ENCODE results near the gene ARAP1.

ARAP1 gene

DNA sequence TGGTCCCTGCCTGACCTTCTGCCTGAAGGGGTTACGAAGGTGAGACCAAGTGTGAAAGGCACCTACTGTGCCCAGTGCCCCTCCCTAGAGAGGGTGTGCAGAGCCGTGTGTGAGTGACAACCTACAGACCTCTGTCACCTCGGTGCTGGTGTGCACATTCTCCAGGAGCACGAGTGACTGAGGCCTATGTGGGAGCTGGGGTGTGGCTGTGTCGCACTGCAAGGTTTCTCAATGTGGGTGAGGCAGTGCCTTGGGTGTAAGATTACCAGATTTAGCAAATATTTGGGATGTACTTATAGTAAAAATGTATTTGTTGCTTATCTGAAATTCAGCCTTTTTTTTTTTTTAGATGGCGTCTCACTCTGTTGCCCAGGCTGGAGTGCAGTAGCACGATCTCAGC lies 36.0 kb upstream of the ARAP1 start:
- DNase-seq (ENCODE audit: insufficient read length, low spot score) = no peak
- peak; percentile 51 for FAIRE-seq
- no peak for TF ChIP-seq POLR2AphosphoS5 (IDR thresholded peaks at IDR 0.05; ENCODE audit: low read depth, low read length)
- no peak for TF ChIP-seq POLR2A (IDR thresholded peaks at IDR 0.05; ENCODE audit: low read depth, low read length)
- no peak for TF ChIP-seq TAF1 (IDR thresholded peaks at IDR 0.05; ENCODE audit: low read depth, low read length)
- TF ChIP-seq POU2F2 (IDR thresholded peaks at IDR 0.05; ENCODE audit: low read depth, low read length) = no peak
- no peak for TF ChIP-seq PAX5 (IDR thresholded peaks at IDR 0.05; ENCODE audit: insufficient read depth, low read length, severe bottlenecking)
- no peak for TF ChIP-seq SPI1 (IDR thresholded peaks at IDR 0.05; ENCODE audit: low read depth, low read length)

DNA sequence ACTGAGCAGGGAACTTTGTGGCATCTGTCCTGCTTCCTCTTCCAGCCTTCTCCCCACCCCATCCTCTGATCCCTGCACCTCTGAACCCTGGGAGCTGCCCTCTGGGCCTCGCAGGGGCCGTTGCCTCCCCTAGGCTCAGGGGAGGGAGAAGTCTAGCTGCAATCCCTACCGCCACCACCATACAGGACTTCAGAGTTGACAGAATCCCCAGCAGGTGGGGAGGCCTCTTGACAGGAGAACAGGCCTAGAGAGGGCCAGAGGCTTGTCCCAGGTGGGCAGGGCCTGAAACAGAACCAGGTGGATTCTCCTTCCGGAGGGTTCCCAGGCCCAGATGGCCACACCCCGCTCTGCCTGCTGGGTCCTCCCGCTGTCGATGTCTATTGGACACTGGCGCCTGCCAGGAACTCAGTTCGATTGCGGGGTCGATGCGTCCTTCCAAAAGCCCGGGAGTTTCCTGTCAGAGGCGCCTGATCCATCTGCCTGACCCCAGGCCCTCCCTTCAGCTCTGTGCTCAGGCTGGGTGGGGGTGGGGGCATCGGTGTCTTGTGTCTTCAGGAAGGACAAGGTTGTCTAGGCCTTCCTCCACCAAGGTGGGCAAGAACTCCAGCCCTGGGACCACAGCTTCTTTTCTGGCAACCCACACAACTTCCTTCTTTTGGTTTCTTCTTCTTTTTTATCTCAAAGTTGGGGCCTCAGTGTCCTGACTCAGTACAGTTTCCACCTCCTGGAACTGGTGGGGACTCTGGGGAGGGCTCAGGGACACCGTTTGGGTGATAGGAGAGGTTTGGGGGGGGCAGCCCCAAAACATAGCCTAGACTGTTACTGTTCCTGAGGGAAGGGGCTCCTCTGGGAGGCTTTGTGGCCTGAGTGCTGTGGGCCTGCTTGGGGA lies 35.3 kb upstream of the ARAP1 start:
- FAIRE-seq (peak; percentile 66), DNase-seq (ENCODE audit: insufficient read length, low spot score) (peak; percentile 84)
- TF ChIP-seq SPI1 (IDR thresholded peaks at IDR 0.05; ENCODE audit: low read depth, low read length) (peak; percentile 14; the same call in 1 of the 2 replicates), POLR2A (IDR thresholded peaks at IDR 0.05; ENCODE audit: low read depth, low read length) (no peak), TAF1 (IDR thresholded peaks at IDR 0.05; ENCODE audit: low read depth, low read length) (no peak)

DNA sequence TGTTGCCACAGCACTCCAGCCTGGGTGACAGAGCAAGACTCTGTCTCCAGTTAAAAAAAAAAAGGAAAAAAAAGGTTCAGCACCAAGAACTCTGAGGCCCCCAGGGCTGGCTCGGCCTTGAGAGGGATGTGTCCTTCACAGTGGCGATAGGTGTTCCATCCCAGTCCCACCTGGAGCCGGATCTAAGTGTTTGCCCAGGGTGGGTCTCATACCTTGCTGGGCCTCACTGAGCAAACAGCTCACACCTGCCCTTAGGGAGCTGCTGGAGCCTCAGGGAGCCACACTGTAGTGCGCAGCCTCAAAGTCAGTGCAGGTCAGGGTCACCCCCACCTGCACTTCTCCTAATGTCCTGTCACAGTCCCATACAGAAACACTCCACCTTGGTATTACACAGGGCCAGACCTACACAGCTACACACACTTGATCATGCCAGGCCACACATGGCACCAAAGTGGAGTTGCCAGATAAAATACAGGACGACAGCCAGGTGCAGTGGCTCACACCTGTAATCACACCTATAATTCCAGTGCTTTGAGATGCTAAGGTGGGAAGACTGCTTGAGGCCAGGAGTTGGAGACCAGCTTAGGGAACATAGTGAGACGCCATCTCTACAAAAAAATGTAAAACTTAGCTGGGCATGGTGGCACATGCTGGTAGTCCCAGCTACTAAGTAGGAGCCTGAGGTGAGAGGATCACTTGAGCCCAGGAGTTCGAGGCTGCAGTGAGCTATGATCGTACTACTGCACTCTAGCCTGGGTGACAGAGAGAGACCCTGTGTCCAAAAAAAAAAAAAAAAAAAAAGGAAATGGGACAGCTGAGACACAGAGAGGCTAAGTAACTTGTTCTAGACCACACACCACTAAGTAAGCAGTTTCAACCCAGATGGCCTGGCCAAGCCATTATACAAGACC lies 34.4 kb upstream of the ARAP1 start:
- FAIRE-seq (peak; percentile 13), DNase-seq (ENCODE audit: insufficient read length, low spot score) (no peak)
- TF ChIP-seq POU2F2 (IDR thresholded peaks at IDR 0.05; ENCODE audit: low read depth, low read length) (no peak), SPI1 (IDR thresholded peaks at IDR 0.05; ENCODE audit: low read depth, low read length) (peak; percentile 28; the same call in 1 of the 2 replicates)

DNA sequence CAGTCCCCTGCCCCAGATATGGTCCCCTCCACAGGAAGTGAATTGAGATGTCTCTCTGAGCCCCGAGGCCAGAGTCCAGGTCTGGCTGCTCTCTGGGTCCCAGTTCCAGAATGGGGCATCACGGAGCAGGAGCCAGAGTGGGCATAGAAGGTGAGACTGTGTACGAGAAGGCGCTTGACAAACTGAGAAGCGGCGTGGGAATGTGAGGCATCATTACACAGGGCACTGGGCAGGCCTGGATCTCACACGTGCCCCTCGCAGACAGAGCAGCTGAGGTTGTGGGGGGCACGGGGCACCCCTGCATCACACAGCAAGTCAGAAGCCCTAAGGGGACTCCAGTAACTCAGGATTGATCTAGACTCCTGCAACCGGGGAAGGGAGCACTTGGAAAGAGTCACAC lies 32.5 kb upstream of the ARAP1 start:
- FAIRE-seq (no peak), DNase-seq (ENCODE audit: insufficient read length, low spot score) (no peak)
- TF ChIP-seq PAX5 (IDR thresholded peaks at IDR 0.05; ENCODE audit: insufficient read depth, low read length, severe bottlenecking) = no peak
- TF ChIP-seq POLR2AphosphoS5 (IDR thresholded peaks at IDR 0.05; ENCODE audit: low read depth, low read length) = no peak
- TF ChIP-seq POU2F2 (IDR thresholded peaks at IDR 0.05; ENCODE audit: low read depth, low read length) = no peak
- TF ChIP-seq SPI1 (IDR thresholded peaks at IDR 0.05; ENCODE audit: low read depth, low read length) = no peak
- TF ChIP-seq POLR2A (IDR thresholded peaks at IDR 0.05; ENCODE audit: low read depth, low read length) = no peak
- TF ChIP-seq TAF1 (IDR thresholded peaks at IDR 0.05; ENCODE audit: low read depth, low read length) = no peak

DNA sequence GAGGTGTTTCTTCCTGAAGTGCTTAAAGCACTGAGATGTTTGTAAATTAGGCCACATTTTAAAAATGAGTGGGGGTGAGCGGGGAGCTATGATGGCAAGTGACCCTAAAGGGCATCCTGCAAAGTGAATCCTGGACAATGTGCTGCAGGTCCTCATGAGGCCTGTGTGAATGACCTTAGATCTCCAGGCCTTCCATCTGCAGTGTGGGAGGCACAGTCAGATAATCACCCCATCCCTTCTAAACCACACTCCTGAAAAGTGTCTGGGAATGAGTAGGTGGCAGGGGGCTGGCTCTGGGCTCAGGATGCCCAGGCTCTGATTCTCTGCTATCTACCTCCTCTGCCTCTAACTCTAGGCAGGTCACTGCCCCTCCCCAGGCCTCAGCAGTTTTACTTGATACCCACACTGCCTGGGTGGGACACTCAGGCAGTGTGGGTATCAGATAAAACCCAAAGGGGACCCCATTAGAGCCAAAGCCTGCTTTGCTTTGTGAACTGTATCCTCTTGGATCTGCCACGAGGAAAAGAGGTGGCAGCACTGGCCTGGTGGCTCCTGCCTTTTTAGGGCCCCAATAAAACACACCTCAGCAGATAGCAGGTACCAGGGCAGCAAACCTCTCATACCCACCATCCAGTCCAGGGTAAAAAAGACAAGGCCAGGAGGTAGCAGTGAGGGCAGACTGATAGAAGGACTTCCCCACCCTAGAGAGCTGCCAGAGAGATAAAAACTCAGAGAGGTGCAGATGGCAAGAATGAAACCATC lies 31.1 kb upstream of the ARAP1 start:
- DNase-seq (ENCODE audit: insufficient read length, low spot score) = no peak
- FAIRE-seq = no peak

DNA sequence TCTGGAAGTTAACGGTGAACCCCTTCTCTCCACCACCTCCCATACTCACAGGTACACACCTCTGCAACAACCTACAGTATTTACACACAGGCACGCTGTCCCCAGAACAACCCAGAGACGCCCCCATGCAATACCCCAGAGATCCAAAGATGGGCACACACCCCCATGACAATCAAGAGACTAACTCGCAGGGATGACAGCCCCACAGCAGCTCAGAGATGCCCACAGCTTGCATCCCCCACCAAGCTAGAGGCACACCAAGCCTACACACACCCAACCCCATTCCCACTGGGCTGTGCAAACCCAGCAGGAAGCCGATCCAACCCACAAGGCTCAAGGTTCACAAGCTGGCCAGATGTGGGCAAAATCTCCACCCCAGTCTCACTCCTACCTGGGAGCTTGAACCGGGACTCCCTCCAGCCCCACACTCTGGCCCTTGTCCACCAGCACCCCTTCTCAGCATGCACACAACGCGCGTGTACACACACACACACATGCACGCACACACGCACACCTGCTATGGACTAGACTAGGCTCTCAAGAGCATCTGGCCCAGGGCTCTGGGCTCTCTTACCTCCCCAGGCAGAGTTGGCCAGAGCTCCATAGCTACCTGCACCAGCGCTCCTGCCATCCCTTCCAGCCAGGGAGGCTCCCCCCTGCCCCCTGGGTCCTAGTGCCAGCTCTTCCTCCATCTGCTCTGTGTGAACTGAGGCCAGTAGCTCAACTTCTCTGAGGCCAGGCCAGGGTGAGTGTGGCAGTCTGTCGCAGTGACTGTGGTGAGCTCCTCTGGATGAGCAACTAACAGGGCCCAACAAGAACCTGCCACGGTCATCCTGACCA lies 30.1 kb upstream of the ARAP1 start:
- peak; percentile 67 for FAIRE-seq
- TF ChIP-seq TAF1 (IDR thresholded peaks at IDR 0.05; ENCODE audit: low read depth, low read length) = no peak
- TF ChIP-seq SPI1 (IDR thresholded peaks at IDR 0.05; ENCODE audit: low read depth, low read length) = no peak
- no peak for TF ChIP-seq POLR2A (IDR thresholded peaks at IDR 0.05; ENCODE audit: low read depth, low read length)
- no peak for DNase-seq (ENCODE audit: insufficient read length, low spot score)

More for the DNA sequence above, 31.1 kb upstream of the ARAP1 start:
- no peak for TF ChIP-seq POLR2AphosphoS5 (IDR thresholded peaks at IDR 0.05; ENCODE audit: low read depth, low read length)
- no peak for TF ChIP-seq PAX5 (IDR thresholded peaks at IDR 0.05; ENCODE audit: insufficient read depth, low read length, severe bottlenecking)

DNA sequence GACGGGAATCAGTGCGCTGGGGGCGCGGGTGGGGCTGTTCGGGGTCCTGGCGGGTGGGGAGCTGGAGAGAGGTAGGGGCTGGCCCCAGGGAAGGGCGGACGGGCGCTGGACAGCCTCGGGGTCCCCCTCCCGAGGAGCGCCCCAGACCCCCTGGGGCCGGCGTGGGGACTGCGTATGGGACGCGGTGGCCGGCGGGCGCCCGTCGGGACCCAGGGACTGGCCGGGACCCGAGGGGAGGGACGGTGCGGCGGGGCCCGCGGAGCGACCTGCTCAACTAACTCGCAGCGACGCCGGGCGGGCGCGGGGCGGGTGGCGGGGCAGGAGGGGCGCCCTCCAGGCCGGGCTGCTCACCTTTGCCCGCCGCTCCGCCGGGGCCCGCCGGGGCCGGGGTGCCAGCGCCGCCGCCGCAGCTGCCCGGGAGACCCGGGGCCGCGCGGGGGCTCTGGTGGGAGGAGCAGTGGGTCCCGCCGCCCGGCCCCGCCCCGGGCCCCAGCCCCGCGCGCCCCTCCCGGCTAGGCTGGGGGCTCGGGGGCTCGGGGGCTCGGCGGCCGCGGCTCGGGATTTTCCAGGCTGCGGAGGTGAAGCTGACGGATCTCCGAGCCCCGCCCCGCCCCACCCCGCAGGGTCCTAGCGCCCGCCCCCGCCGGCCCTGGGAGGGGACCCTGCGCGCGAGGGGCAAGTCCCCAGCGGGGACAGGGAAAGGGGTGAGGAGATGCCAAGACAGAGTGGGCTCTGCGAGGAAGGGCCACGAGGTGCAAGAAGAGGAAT lies 29.3 kb upstream of the ARAP1 start:
- TF ChIP-seq SPI1 (IDR thresholded peaks at IDR 0.05; ENCODE audit: low read depth, low read length) = no peak
- TF ChIP-seq POLR2AphosphoS5 (IDR thresholded peaks at IDR 0.05; ENCODE audit: low read depth, low read length) = no peak
- TF ChIP-seq POLR2A (IDR thresholded peaks at IDR 0.05; ENCODE audit: low read depth, low read length) = no peak
- TF ChIP-seq PAX5 (IDR thresholded peaks at IDR 0.05; ENCODE audit: insufficient read depth, low read length, severe bottlenecking) = no peak
- TF ChIP-seq TAF1 (IDR thresholded peaks at IDR 0.05; ENCODE audit: low read depth, low read length) = no peak
- TF ChIP-seq POU2F2 (IDR thresholded peaks at IDR 0.05; ENCODE audit: low read depth, low read length) = no peak
- no peak for FAIRE-seq
- DNase-seq (ENCODE audit: insufficient read length, low spot score) = peak; percentile 80

DNA sequence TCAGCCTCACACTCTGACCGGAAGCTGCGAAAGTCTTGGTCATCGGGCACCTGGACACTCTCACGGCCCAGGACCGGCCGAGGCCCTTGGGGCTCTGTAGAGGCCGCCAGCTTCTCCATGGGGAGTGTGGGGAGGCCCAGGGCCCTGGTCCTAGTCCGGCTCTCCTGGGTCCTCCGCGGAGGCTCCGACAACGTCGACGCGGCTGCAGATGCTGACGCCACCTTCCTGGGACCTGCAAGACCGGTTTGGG lies 28.8 kb upstream of the ARAP1 start:
- DNase-seq (ENCODE audit: insufficient read length, low spot score) (no peak), FAIRE-seq (no peak)
- no peak for TF ChIP-seq POLR2A (IDR thresholded peaks at IDR 0.05; ENCODE audit: low read depth, low read length)
- TF ChIP-seq PAX5 (IDR thresholded peaks at IDR 0.05; ENCODE audit: insufficient read depth, low read length, severe bottlenecking) = no peak
- TF ChIP-seq SPI1 (IDR thresholded peaks at IDR 0.05; ENCODE audit: low read depth, low read length) = no peak
- no peak for TF ChIP-seq POU2F2 (IDR thresholded peaks at IDR 0.05; ENCODE audit: low read depth, low read length)
